Measurements from ENCODE around the gene GDNF.

- no peak for TF ChIP-seq EZH2 (IDR thresholded peaks at IDR 0.05; ENCODE audit: borderline replicate concordance, insufficient read depth, low read depth, low read length, poor library complexity, severe bottlenecking)
- TF ChIP-seq, protein P1, sequence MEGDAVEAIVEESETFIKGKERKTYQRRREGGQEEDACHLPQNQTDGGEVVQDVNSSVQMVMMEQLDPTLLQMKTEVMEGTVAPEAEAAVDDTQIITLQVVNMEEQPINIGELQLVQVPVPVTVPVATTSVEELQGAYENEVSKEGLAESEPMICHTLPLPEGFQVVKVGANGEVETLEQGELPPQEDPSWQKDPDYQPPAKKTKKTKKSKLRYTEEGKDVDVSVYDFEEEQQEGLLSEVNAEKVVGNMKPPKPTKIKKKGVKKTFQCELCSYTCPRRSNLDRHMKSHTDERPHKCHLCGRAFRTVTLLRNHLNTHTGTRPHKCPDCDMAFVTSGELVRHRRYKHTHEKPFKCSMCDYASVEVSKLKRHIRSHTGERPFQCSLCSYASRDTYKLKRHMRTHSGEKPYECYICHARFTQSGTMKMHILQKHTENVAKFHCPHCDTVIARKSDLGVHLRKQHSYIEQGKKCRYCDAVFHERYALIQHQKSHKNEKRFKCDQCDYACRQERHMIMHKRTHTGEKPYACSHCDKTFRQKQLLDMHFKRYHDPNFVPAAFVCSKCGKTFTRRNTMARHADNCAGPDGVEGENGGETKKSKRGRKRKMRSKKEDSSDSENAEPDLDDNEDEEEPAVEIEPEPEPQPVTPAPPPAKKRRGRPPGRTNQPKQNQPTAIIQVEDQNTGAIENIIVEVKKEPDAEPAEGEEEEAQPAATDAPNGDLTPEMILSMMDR (IDR thresholded peaks at IDR 0.05): no peak
These were observed 5.1 kb downstream of the GDNF start for GRCh38 chr5:37834542-37835379.
